ENCODE results near the gene MYOD1.

The MYOD1 gene

GRCh38 chr11:17700991-17701390 lies 18.4 kb upstream of the MYOD1 start:
- no peak for TF ChIP-seq CTCF (IDR thresholded peaks at IDR 0.05; ENCODE audit: low read depth, low read length)
- H3K4me3 ChIP-seq (ENCODE audit: low read depth, low read length), result no peak overlapping the region
- in situ Hi-C loops (cut with HindIII; ENCODE audit: low sequenced_read_pairs), result no loop called here
- no peak for DNase-seq (ENCODE audit: low read depth, low spot score)

GRCh38 chr11:17702876-17703275 lies 16.5 kb upstream of the MYOD1 start:
- H3K4me3 ChIP-seq (ENCODE audit: low read depth, low read length), result no peak overlapping the region
- TF ChIP-seq CTCF (IDR thresholded peaks at IDR 0.05; ENCODE audit: low read depth, low read length), result no peak
- no peak for DNase-seq (ENCODE audit: low read depth, low spot score)
- in situ Hi-C loops (cut with HindIII; ENCODE audit: low sequenced_read_pairs), result no loop called here

GRCh38 chr11:17703951-17704350 lies 15.4 kb upstream of the MYOD1 start:
- DNase-seq (ENCODE audit: low read depth, low spot score), result no peak
- no peak overlapping the region for H3K4me3 ChIP-seq (ENCODE audit: low read depth, low read length)
- in situ Hi-C loops (cut with HindIII; ENCODE audit: low sequenced_read_pairs), result no loop called here

GRCh38 chr11:17707830-17708229 lies 11.5 kb upstream of the MYOD1 start:
- no peak overlapping the region for H3K4me3 ChIP-seq (ENCODE audit: low read depth, low read length)
- no peak for DNase-seq (ENCODE audit: low read depth, low spot score)
- no peak for TF ChIP-seq CTCF (IDR thresholded peaks at IDR 0.05; ENCODE audit: low read depth, low read length)
- in situ Hi-C loops (cut with HindIII; ENCODE audit: low sequenced_read_pairs), result no loop called here

More at GRCh38 chr11:17703951-17704350, 15.4 kb upstream of the MYOD1 start:
- no peak for TF ChIP-seq CTCF (IDR thresholded peaks at IDR 0.05; ENCODE audit: low read depth, low read length)

GRCh38 chr11:17711836-17712235 lies 7.5 kb upstream of the MYOD1 start:
- no peak overlapping the region for H3K4me3 ChIP-seq (ENCODE audit: low read depth, low read length)
- DNase-seq (ENCODE audit: low read depth, low spot score), result no peak
- TF ChIP-seq CTCF (IDR thresholded peaks at IDR 0.05; ENCODE audit: low read depth, low read length), result no peak
- in situ Hi-C loops (cut with HindIII; ENCODE audit: low sequenced_read_pairs), result no loop called here

- in situ Hi-C loops (cut with HindIII; ENCODE audit: low sequenced_read_pairs), result no loop called here
- no peak for DNase-seq (ENCODE audit: low read depth, low spot score)
- H3K4me3 ChIP-seq (ENCODE audit: low read depth, low read length), result no peak overlapping the region
- TF ChIP-seq CTCF (IDR thresholded peaks at IDR 0.05; ENCODE audit: low read depth, low read length), result no peak
Observed at GRCh38 chr11:17713851-17714250, 5.5 kb upstream of the MYOD1 start.

- H3K4me3 ChIP-seq (ENCODE audit: low read depth, low read length), result no peak overlapping the region
- no peak for TF ChIP-seq CTCF (IDR thresholded peaks at IDR 0.05; ENCODE audit: low read depth, low read length)
- in situ Hi-C loops (cut with HindIII; ENCODE audit: low sequenced_read_pairs), result no loop called here
- DNase-seq (ENCODE audit: low read depth, low spot score), result no peak
Observed at GRCh38 chr11:17714356-17714854, 5.0 kb upstream of the MYOD1 start.

All from astrocyte of the spinal cord (primary cell).